ENCODE measurements around the gene ECT2L. TPM values are rescaled to one million over a fixed set of nuclear protein-coding genes. Genes with fewer than 3 reads are reported as not detected.

Gene ECT2L
- polyA plus RNA-seq, 1 of the 3 experiments (the other 2 are of a cell fraction): 0.02 TPM

GRCh38 chr6:138803331-138803730 lies 7.4 kb downstream of the ECT2L start:
- H3K4me2 ChIP-seq: no peak overlapping the region
- H3K4me3 ChIP-seq (ENCODE audit: low read depth in 2 of 2, low read length in 1 of 2): no peak overlapping the region
- POLR2A ChIA-PET: interaction anchor here (0.7 kb wide), 1 partner anchor 1467 kb away, joined by 3 read pairs; no protein-coding TSS in a partner anchor
- no peaks in the 10 kb centered on the region for H3K27me3 ChIP-seq (ENCODE audit: insufficient read depth)
- no peaks in the 10 kb centered on the region for H3K9me3 ChIP-seq
- H3K4me1 ChIP-seq (ENCODE audit: control insufficient read depth in 1 of 2, insufficient read depth in 2 of 2, low read depth in 1 of 2, low read length in 1 of 2): no peaks in the 10 kb centered on the region
- CTCF ChIA-PET: interaction anchor here (4.0 kb wide), 1 partner anchor 12 kb away, joined by 19 read pairs; no protein-coding TSS in a partner anchor
- H4K20me1 ChIP-seq (ENCODE audit: insufficient read depth): no peaks in the 10 kb centered on the region
- no peak overlapping the region for H3K27ac ChIP-seq (ENCODE audit: low read depth in 2 of 2, low read length in 1 of 2)
- WGBS (ENCODE audit: low lambda C conversion rate): 49% methylated on average over 2 of the region's 2 CpGs
- no peak overlapping the region for H2AFZ ChIP-seq (ENCODE audit: low read depth)
- H3F3A ChIP-seq (replicated peaks; ENCODE audit: insufficient read depth): peaks cover 3% of the 10 kb centered on the region
- H3K9me2 ChIP-seq: no peaks in the 10 kb centered on the region
- no peak overlapping the region for H3K9ac ChIP-seq
- H3K79me2 ChIP-seq (ENCODE audit: insufficient read depth): no peaks in the 10 kb centered on the region
- DNase-seq: no peak
- no peak for TF ChIP-seq MAX (IDR thresholded peaks at IDR 0.05; ENCODE audit: low read depth)
- no peak for TF ChIP-seq POLR2AphosphoS5 (IDR thresholded peaks at IDR 0.05; ENCODE audit: low read depth, low read length)
- TF ChIP-seq USF2 (IDR thresholded peaks at IDR 0.05; ENCODE audit: borderline replicate concordance, low read depth, low read length): no peak
- no peak for TF ChIP-seq NFIC (IDR thresholded peaks at IDR 0.05; ENCODE audit: borderline replicate concordance)
- no peak for TF ChIP-seq RXRA (IDR thresholded peaks at IDR 0.05; ENCODE audit: borderline replicate concordance, low read depth)
- no peak for TF ChIP-seq RFX5 (IDR thresholded peaks at IDR 0.05; ENCODE audit: low read length)
- no peak for TF ChIP-seq GATA2 (CRISPR knock-in tag; IDR thresholded peaks at IDR 0.05)
- no peak for TF ChIP-seq FOXJ3 (CRISPR knock-in tag; IDR thresholded peaks at IDR 0.05)
- TF ChIP-seq EP300 (IDR thresholded peaks at IDR 0.05; ENCODE audit: borderline replicate concordance in 1 of 2, low read depth in 1 of 2, low read length in 1 of 2): no peak
- TF ChIP-seq ZBTB33 (IDR thresholded peaks at IDR 0.05; ENCODE audit: borderline replicate concordance, low read depth): no peak
- TF ChIP-seq GABPA (IDR thresholded peaks at IDR 0.05; ENCODE audit: low read depth): no peak
- TF ChIP-seq TCF12 (IDR thresholded peaks at IDR 0.05): no peak
- TF ChIP-seq IRF3 (IDR thresholded peaks at IDR 0.05; ENCODE audit: low read depth, low read length): no peak
- no peak for TF ChIP-seq CHD2 (IDR thresholded peaks at IDR 0.05; ENCODE audit: low read length, partially characterized antibody)
- no peak for TF ChIP-seq TAF1 (IDR thresholded peaks at IDR 0.05; ENCODE audit: borderline replicate concordance, low read depth, low read length)
- no peak for TF ChIP-seq REST (IDR thresholded peaks at IDR 0.05; ENCODE audit: low read depth, low read length)
- no peaks in the 10 kb centered on the region for H3K36me3 ChIP-seq (replicated peaks in 1 of 2; ENCODE audit: control insufficient read depth in 1 of 2, insufficient read depth in 2 of 2, low read length in 1 of 2)
